Astrocyte (in vitro differentiated cells and primary cell): ENCODE results near the gene SPSB3. TPM values are rescaled to one million over a fixed set of nuclear protein-coding genes. Genes with fewer than 3 reads are reported as not detected.

Source experiments
- DNase-seq: peaks from one replicate; pipeline ENCODE4 v3.0.0-alpha.2; 2010; ENCODE audit warnings: low read depth
- FAIRE-seq: peaks from 2 replicates; lab custom pipeline; 2011; peaks lifted over from hg19 to GRCh38; lab: Jason Lieb, UNC
- H2AFZ ChIP-seq: 2 replicates; pipeline ENCODE4 v1.6.0; 2012; ENCODE audit warnings: low read depth, low read length, inconsistent platforms
- H3K27ac ChIP-seq: 2 replicates; pipeline ENCODE4 v1.5.1; 2011; ENCODE audit warnings: low read depth, low read length, inconsistent platforms
- H3K27me3 ChIP-seq: 2 replicates; pipeline ENCODE4 v1.6.0; 2011; ENCODE audit warnings: low read length, inconsistent platforms; ENCODE audit not compliant: insufficient read depth
- H3K36me3 ChIP-seq: 2 replicates; pipeline ENCODE4 v1.5.1; 2011; ENCODE audit warnings: low read length, inconsistent platforms; ENCODE audit not compliant: insufficient read depth
- H3K4me1 ChIP-seq: 2 replicates; pipeline ENCODE4 v1.5.1; 2011; ENCODE audit warnings: low read length, inconsistent platforms; ENCODE audit not compliant: insufficient read depth
- H3K4me2 ChIP-seq: 2 replicates; pipeline ENCODE4 v1.6.0; 2012; ENCODE audit warnings: low read length, inconsistent platforms
- H3K4me3 ChIP-seq: 2 replicates; pipeline ENCODE4 v1.5.1; 2011; ENCODE audit warnings: low read depth, mild to moderate bottlenecking, low read length, inconsistent platforms; ENCODE audit not compliant: insufficient read depth
- H3K79me2 ChIP-seq: 2 replicates; pipeline ENCODE4 v1.6.0; 2012; ENCODE audit warnings: mild to moderate bottlenecking, low read length, inconsistent platforms; ENCODE audit not compliant: insufficient read depth
- H3K9ac ChIP-seq: 2 replicates; pipeline ENCODE4 v1.6.0; 2012; ENCODE audit warnings: mild to moderate bottlenecking, low read length, inconsistent platforms
- H3K9me3 ChIP-seq: 2 replicates; pipeline ENCODE4 v1.5.1; 2012; ENCODE audit warnings: low read depth, mild to moderate bottlenecking, low read length, inconsistent platforms; ENCODE audit not compliant: insufficient read depth
- H4K20me1 ChIP-seq: 2 replicates; pipeline ENCODE4 v1.6.0; 2012; ENCODE audit warnings: low read length, inconsistent platforms; ENCODE audit not compliant: insufficient read depth
- H3K27ac Mint-ChIP-seq: one replicate; pipeline ENCODE4 v1.8.0; 2021; ENCODE audit warnings: mild to moderate bottlenecking, mixed read lengths; ENCODE audit not compliant: unreplicated experiment
- H3K27me3 Mint-ChIP-seq: one replicate; pipeline ENCODE4 v1.8.0; 2021; ENCODE audit warnings: low read depth, mixed read lengths; ENCODE audit not compliant: unreplicated experiment
- H3K36me3 Mint-ChIP-seq: one replicate; pipeline ENCODE4 v1.8.0; 2021; ENCODE audit warnings: low read depth, mixed read lengths; ENCODE audit not compliant: unreplicated experiment
- H3K4me1 Mint-ChIP-seq: one replicate; pipeline ENCODE4 v1.8.0; 2021; ENCODE audit warnings: low read depth, mixed read lengths; ENCODE audit not compliant: unreplicated experiment
- H3K4me3 Mint-ChIP-seq: one replicate; pipeline ENCODE4 v1.8.0; 2021; ENCODE audit warnings: mild to moderate bottlenecking, moderate library complexity, mixed read lengths; ENCODE audit not compliant: unreplicated experiment
- H3K9me3 Mint-ChIP-seq: one replicate; pipeline ENCODE4 v1.8.0; 2021; ENCODE audit warnings: mild to moderate bottlenecking, mixed read lengths; ENCODE audit not compliant: unreplicated experiment
- EZH2 ChIP-seq: IDR thresholded peaks from 2 replicates; pipeline ENCODE4 v1.6.1; 2012; ENCODE audit warnings: mild to moderate bottlenecking, low read length, inconsistent platforms; ENCODE audit not compliant: insufficient read depth
- total RNA-seq: library from RNA; stranded (reverse); gene quantifications from 2 replicates; pipeline ENCODE4 v1.2.1, GENCODE V29; 2021
- TF ChIP-seq, protein P1 (sequence below): IDR thresholded peaks from 2 replicates; pipeline ENCODE4 v1.5.1; 2011; ENCODE audit warnings: low read depth, mild to moderate bottlenecking, inconsistent platforms, low read length, moderate library complexity; ENCODE audit not compliant: insufficient read depth

SPSB3 gene
- total RNA-seq, 1 donor from 2014 or later = 23.3 TPM

DNA sequence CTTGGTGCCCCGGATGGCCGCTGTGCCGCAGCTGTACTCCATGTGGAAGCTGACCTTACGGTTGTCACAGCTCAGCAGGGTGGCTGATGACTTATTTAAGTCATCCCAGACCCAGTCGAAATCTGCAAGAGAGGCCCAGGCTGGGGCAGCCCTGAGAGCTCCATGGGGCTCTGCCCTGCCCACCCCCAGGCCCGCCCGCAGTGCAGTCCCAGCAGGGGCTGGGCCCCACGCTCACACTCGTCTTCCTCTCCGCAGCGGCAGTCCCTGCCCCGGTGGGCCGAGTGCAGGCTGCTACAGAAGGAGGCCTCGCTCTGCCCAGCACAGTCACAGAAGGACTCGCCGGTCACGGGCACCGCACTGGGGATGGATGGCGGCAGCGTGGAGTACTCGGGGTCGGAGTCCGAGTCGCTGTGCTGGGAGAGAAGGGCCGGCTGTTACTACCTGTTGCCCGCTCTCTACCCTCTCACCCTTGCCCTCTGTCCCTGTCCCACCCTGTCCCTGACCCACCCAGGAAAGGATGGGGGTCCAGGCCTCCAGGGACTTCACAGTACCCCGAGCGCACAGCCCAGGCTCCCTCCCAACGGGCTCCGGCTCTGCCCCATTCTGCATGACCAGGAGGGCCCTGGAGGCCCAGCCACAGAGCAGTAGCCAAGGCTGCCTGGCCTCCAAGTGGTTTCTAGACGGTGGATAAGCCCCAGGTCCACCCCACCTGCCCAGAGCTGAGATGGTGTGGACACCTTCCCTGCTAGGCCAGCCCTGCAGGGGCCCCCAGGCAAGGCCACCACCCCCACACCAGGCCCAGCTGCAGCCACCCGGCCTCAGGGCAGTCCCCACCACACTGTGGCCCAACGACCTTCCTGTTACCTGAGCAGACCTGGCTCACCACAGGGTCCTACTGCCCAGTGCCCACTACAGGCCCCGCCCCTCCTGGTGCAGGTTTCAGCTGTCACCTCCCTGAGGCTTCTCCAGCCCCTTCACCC lies 3.9 kb downstream of the SPSB3 start:
- Histone ChIP-seq H3K4me2 (no peak overlapping the region), H3K27me3 (no peaks in the 10 kb centered on the region), H3K4me3 (no peak overlapping the region), H4K20me1 (peaks cover 46% of the 10 kb centered on the region), H2AFZ (no peak overlapping the region), H3K9ac (no peak overlapping the region), H3K36me3 (no peaks in the 10 kb centered on the region), H3K79me2 (peaks cover 48% of the 10 kb centered on the region), H3K9me3 (no peaks in the 10 kb centered on the region), H3K4me1 (peaks cover 17% of the 10 kb centered on the region), H3K27ac (no peak overlapping the region)
- TF ChIP-seq EZH2 = no peak
- TF ChIP-seq, protein P1, sequence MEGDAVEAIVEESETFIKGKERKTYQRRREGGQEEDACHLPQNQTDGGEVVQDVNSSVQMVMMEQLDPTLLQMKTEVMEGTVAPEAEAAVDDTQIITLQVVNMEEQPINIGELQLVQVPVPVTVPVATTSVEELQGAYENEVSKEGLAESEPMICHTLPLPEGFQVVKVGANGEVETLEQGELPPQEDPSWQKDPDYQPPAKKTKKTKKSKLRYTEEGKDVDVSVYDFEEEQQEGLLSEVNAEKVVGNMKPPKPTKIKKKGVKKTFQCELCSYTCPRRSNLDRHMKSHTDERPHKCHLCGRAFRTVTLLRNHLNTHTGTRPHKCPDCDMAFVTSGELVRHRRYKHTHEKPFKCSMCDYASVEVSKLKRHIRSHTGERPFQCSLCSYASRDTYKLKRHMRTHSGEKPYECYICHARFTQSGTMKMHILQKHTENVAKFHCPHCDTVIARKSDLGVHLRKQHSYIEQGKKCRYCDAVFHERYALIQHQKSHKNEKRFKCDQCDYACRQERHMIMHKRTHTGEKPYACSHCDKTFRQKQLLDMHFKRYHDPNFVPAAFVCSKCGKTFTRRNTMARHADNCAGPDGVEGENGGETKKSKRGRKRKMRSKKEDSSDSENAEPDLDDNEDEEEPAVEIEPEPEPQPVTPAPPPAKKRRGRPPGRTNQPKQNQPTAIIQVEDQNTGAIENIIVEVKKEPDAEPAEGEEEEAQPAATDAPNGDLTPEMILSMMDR = no peak
- Mint-ChIP-seq H3K4me3 (no peak overlapping the region), H3K36me3 (peaks cover 2% of the 10 kb centered on the region), H3K9me3 (no peaks in the 10 kb centered on the region), H3K27me3 (no peaks in the 10 kb centered on the region), H3K27ac (no peak overlapping the region), H3K4me1 (peaks cover 9% of the 10 kb centered on the region)
- FAIRE-seq (no peak), DNase-seq (no peak)

DNA sequence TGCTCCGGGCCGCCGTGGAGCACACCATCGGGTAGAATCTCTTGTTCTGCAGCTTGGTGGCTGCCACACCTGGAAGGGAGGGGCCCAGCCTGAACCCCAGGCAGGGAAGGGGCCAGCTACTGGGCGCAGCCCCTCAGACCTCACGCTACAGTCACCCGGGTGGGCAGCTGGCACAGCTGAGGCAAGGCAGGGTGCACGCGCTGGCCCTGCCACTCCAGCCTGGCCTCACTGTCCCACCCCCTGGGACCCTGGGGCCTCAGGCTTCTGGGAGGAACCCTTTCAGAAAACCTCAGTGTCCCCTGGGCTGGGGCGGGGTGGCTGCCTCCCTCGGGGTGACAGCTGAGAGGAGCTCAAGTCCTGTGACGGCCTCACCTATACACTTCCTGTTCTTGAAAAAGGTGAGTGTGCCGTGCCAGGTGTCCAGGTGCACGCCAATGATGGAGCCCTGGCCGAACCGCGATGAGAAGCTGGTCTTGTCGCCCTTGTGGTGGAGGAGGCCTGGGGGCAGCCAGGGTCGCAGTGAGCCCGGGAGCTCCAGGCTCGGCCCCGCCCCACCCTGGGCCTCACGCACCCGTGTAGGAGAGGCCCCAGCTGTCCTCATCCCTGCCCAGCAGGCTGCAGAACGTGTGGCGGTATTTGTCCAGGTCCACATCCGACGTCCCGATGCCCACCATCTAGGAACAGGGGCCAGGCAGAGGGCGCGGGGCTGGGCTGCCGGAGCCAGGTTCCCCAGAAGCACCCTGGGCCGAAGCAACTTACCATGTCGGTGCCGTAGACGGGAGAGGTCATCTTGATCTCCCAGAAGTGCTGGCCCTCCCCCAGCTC lies 4.8 kb downstream of the SPSB3 start:
- peaks cover 2% of the 10 kb centered on the region for H3K36me3 Mint-ChIP-seq
- Histone ChIP-seq H3K9ac (no peak overlapping the region), H3K4me3 (no peak overlapping the region), H3K4me2 (no peak overlapping the region), H3K4me1 (peaks cover 17% of the 10 kb centered on the region), H2AFZ (no peak overlapping the region), H4K20me1 (peaks cover 46% of the 10 kb centered on the region), H3K79me2 (peaks cover 51% of the 10 kb centered on the region), H3K27me3 (no peaks in the 10 kb centered on the region), H3K36me3 (no peaks in the 10 kb centered on the region), H3K27ac (no peak overlapping the region), H3K9me3 (no peaks in the 10 kb centered on the region)
- no peak for TF ChIP-seq EZH2
- TF ChIP-seq, protein P1 = no peak
- DNase-seq (no peak), FAIRE-seq (no peak)
- peaks cover 9% of the 10 kb centered on the region for H3K4me1 Mint-ChIP-seq
- H3K9me3 Mint-ChIP-seq = no peaks in the 10 kb centered on the region
- no peak overlapping the region for H3K4me3 Mint-ChIP-seq
- H3K27me3 Mint-ChIP-seq = no peaks in the 10 kb centered on the region
- H3K27ac Mint-ChIP-seq = no peak overlapping the region
